Endothelial cell of umbilical vein (primary cell): ENCODE measurements around the gene SHROOM4. TPM values are rescaled to one million over a fixed set of nuclear protein-coding genes. Genes with fewer than 3 reads are reported as not detected.

Source experiments
- BruUV-seq: library from RNA; stranded (reverse); fragments of 400-500 nt; replicated peaks from 2 replicates; lab custom pipeline; 2021; lab: Mats Ljungman, UMichigan
- CTCF ChIA-PET: fragments of 300-600, 350-600 bp; sonication (Branson Sonifier 250); formaldehyde crosslinking; loops from one replicate; lab custom pipeline; 2021; ENCODE audit warnings: antibody characterized with exemption, inconsistent platforms; lab: Charles Lee
- POLR2A ChIA-PET: fragments of 300-600, 350-600 bp; sonication (Branson Sonifier 250); formaldehyde crosslinking; loops from one replicate; lab custom pipeline; 2021; ENCODE audit warnings: antibody characterized with exemption, inconsistent platforms; lab: Charles Lee
- DNase-seq: peaks from one replicate; pipeline ENCODE4 v3.0.0-alpha.2; 2011; ENCODE audit warnings: low read depth, low spot score
- FAIRE-seq: peaks from 2 replicates; lab custom pipeline; 2011; peaks lifted over from hg19 to GRCh38; lab: Jason Lieb, UNC
- H2AFZ ChIP-seq: 2 replicates; pipeline ENCODE4 v1.6.0; 2012; ENCODE audit warnings: low read depth, low read length, control low read depth, inconsistent platforms
- H3K27ac ChIP-seq: 2 replicates; pipeline ENCODE4 v1.5.1; 2011; ENCODE audit warnings: low read depth, mild to moderate bottlenecking, control low read depth, low read length, moderate library complexity; ENCODE audit not compliant: insufficient read depth
- H3K27me3 ChIP-seq, 2 experiments: 2 replicates each; pipeline versions ENCODE4 v1.6.0 to v1.6.1; 2011; ENCODE audit warnings: low read length in 2 of 2, mixed read lengths in 1 of 2; ENCODE audit not compliant: control insufficient read depth in 2 of 2, insufficient read depth in 2 of 2
- H3K36me3 ChIP-seq, 2 experiments: 2 replicates in 1 of 2; 3 replicates in 1 of 2; pipeline ENCODE4 v1.5.1; 2011; ENCODE audit warnings: low read length in 2 of 2, mild to moderate bottlenecking in 1 of 2, moderate library complexity in 1 of 2; ENCODE audit not compliant: control insufficient read depth in 2 of 2, insufficient read depth in 2 of 2; ENCODE audit errors: extremely low read depth in 1 of 2
- H3K4me1 ChIP-seq: 3 replicates; pipeline ENCODE4 v1.5.1; 2011; ENCODE audit warnings: mild to moderate bottlenecking, low read length; ENCODE audit not compliant: control insufficient read depth, insufficient read depth; ENCODE audit errors: extremely low read depth
- H3K4me2 ChIP-seq: 2 replicates; pipeline ENCODE4 v1.6.1; 2011; ENCODE audit warnings: low read length, control low read depth, mixed read lengths; ENCODE audit not compliant: insufficient read depth
- H3K4me3 ChIP-seq, 3 experiments: fragments of 200-600 bp in 1 of 3; sonication (generic), shearing (Covaris generic) in 1 of 3; replicated peaks in 1 of 3; 2 replicates each; pipeline ENCODE4 v1.5.1; 2011 to 2016; ENCODE audit warnings: control low read depth in 3 of 3, low read length in 3 of 3, mild to moderate bottlenecking in 2 of 3, inconsistent platforms in 1 of 3, low read depth in 1 of 3, moderate library complexity in 1 of 3; ENCODE audit not compliant: insufficient read depth in 1 of 3
- H3K79me2 ChIP-seq: 2 replicates; pipeline ENCODE4 v1.6.0; 2012; ENCODE audit warnings: low read length, inconsistent platforms; ENCODE audit not compliant: control insufficient read depth, insufficient read depth
- H3K9ac ChIP-seq: replicated peaks from 2 replicates; pipeline ENCODE3; 2011; ENCODE audit warnings: low read length, control low read depth; ENCODE audit not compliant: insufficient read depth; ENCODE audit errors: extremely low read depth
- H3K9me1 ChIP-seq: replicated peaks from 3 replicates; pipeline ENCODE4 v1.6.0; 2011; ENCODE audit warnings: mild to moderate bottlenecking, low read length; ENCODE audit not compliant: control insufficient read depth, insufficient read depth; ENCODE audit errors: extremely low read depth
- H3K9me3 ChIP-seq: replicated peaks from 2 replicates; pipeline ENCODE4 v1.5.1; 2012; ENCODE audit warnings: low read length, inconsistent platforms; ENCODE audit not compliant: control insufficient read depth, insufficient read depth
- H4K20me1 ChIP-seq: replicated peaks from 2 replicates; pipeline ENCODE3; 2011; ENCODE audit warnings: mild to moderate bottlenecking, low read length; ENCODE audit not compliant: control insufficient read depth, insufficient read depth; ENCODE audit errors: extremely low read depth
- EZH2 ChIP-seq: IDR thresholded peaks from 2 replicates; pipeline ENCODE4 v1.6.1; 2012; ENCODE audit warnings: borderline replicate concordance, low read depth, mild to moderate bottlenecking, moderate library complexity, low read length, inconsistent platforms; ENCODE audit not compliant: severe bottlenecking
- FOS ChIP-seq: IDR thresholded peaks from 2 replicates; pipeline ENCODE4 v1.6.1; 2011; ENCODE audit warnings: mild to moderate bottlenecking, low read length, moderate library complexity, borderline replicate concordance; ENCODE audit not compliant: insufficient read depth
- GATA2 ChIP-seq: IDR thresholded peaks from 2 replicates; pipeline ENCODE4 v1.7.0; 2011; ENCODE audit warnings: low read depth, mild to moderate bottlenecking, moderate library complexity, mixed read lengths, low read length; ENCODE audit not compliant: insufficient read length, insufficient read depth
- JUN ChIP-seq: IDR thresholded peaks from 2 replicates; pipeline ENCODE4 v1.6.1; 2011; ENCODE audit warnings: borderline replicate concordance, low read depth; ENCODE audit not compliant: insufficient read length, insufficient read depth
- MAX ChIP-seq: IDR thresholded peaks from 2 replicates; pipeline ENCODE4 v1.6.1; 2011; ENCODE audit not compliant: insufficient read depth, insufficient read length
- MYC ChIP-seq: IDR thresholded peaks from one replicate; pipeline ENCODE4 v1.6.1; 2011; ENCODE audit warnings: mild to moderate bottlenecking, low read depth, low read length
- POLR2A ChIP-seq: IDR thresholded peaks from 2 replicates; pipeline ENCODE4 v1.6.1; 2012; ENCODE audit warnings: low read depth, mild to moderate bottlenecking, control low read depth, low read length
- POLR2AphosphoS5 ChIP-seq: IDR thresholded peaks from 2 replicates; pipeline ENCODE4 v1.6.1; 2012; ENCODE audit warnings: low read depth, mild to moderate bottlenecking, control low read depth, low read length, moderate library complexity; ENCODE audit not compliant: insufficient read depth
- dilution Hi-C: fragments of 300-500 bp; cut with MboI; formaldehyde crosslinking; loops from one replicate; pipeline ENCODE4 v1.15.0; 2019; ENCODE audit warnings: low sequenced_read_pairs; ENCODE audit not compliant: extremely low pct_ligation_motif_present
- intact Hi-C: fragments of 100-400 bp; cut with micrococcal nuclease; formaldehyde crosslinking; loops from one replicate; pipeline ENCODE4 v1.10.0; 2022
- polyA plus RNA-seq, 4 experiments: library from polyadenylated mRNA; depleted of rRNA in 3 of 4; stranded (reverse) in 3 of 4; unstranded in 1 of 4; fragments of >200 nt; gene quantifications; 2 replicates each; pipeline versions ENCODE4 v1.2.1 to v1.2.3, GENCODE V29; 2011 to 2012; ENCODE audit warnings: missing spikeins in 1 of 4
- total RNA-seq: library from RNA; stranded (reverse); gene quantifications from 2 replicates; pipeline ENCODE4 v1.2.3, GENCODE V29; 2021
- TF ChIP-seq, protein P1 (sequence below), 2 donors: IDR thresholded peaks; 1 replicate in 1 of 2; 2 replicates in 1 of 2; pipeline ENCODE4 v1.5.1; 2011; ENCODE audit warnings: low read length in 2 of 2, mild to moderate bottlenecking in 2 of 2, moderate library complexity in 2 of 2, control low read depth in 1 of 2, inconsistent platforms in 1 of 2, low read depth in 1 of 2; ENCODE audit not compliant: insufficient read depth in 1 of 2; ENCODE audit errors: extremely low read depth in 1 of 2

Gene SHROOM4
- total and polyA plus RNA-seq, 2 donors (not counting 3 experiments of a cell fraction or from before 2014, with no cell fraction given): 29.7 to 57.5 TPM

- no peaks in the 10 kb centered on the region for H3K36me3 ChIP-seq
- no peaks in the 10 kb centered on the region for H3K9me1 ChIP-seq
- DNase-seq: no peak
- no peaks in the 10 kb centered on the region for H3K4me1 ChIP-seq
- H2AFZ ChIP-seq: no peak overlapping the region
- no peak overlapping the region for H3K4me2 ChIP-seq
- H3K79me2 ChIP-seq: no peaks in the 10 kb centered on the region
- dilution Hi-C loops: no loop called here
- intact Hi-C loops: no loop called here
- no TSS peak for BruUV-seq
- H3K4me3 ChIP-seq: no peak overlapping the region
- no peak overlapping the region for H3K9ac ChIP-seq
- H3K9me3 ChIP-seq: no peaks in the 10 kb centered on the region
- TF ChIP-seq MAX (no peak), EZH2 (no peak), GATA2 (no peak), MYC (no peak), FOS (no peak), JUN (no peak), POLR2AphosphoS5 (no peak), POLR2A (no peak)
- TF ChIP-seq, protein P1, sequence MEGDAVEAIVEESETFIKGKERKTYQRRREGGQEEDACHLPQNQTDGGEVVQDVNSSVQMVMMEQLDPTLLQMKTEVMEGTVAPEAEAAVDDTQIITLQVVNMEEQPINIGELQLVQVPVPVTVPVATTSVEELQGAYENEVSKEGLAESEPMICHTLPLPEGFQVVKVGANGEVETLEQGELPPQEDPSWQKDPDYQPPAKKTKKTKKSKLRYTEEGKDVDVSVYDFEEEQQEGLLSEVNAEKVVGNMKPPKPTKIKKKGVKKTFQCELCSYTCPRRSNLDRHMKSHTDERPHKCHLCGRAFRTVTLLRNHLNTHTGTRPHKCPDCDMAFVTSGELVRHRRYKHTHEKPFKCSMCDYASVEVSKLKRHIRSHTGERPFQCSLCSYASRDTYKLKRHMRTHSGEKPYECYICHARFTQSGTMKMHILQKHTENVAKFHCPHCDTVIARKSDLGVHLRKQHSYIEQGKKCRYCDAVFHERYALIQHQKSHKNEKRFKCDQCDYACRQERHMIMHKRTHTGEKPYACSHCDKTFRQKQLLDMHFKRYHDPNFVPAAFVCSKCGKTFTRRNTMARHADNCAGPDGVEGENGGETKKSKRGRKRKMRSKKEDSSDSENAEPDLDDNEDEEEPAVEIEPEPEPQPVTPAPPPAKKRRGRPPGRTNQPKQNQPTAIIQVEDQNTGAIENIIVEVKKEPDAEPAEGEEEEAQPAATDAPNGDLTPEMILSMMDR (IDR thresholded peaks at IDR 0.05; ENCODE audit: extremely low read depth in 1 of 2, insufficient read depth in 1 of 2, low read depth in 1 of 2, low read length in 2 of 2): no peak
- no peaks in the 10 kb centered on the region for H3K27me3 ChIP-seq
- ChIA-PET POLR2A (no interaction called here), CTCF (no interaction called here)
- no peak overlapping the region for H3K27ac ChIP-seq
- FAIRE-seq: no peak
- H4K20me1 ChIP-seq: no peaks in the 10 kb centered on the region
These were observed 97.3 kb downstream of the SHROOM4 start for GRCh38 chrX:50716706-50717105.
